GM10248 (cell line): ENCODE results near the gene MICAL2.

ENCODE experiments used
- CTCF ChIA-PET: fragments of 300-600 bp; sonication (Branson Sonifier 250); formaldehyde crosslinking; extraction: SDS; loops from one replicate; lab custom pipeline; 2021; ENCODE audit warnings: antibody characterized with exemption; lab: Yijun Ruan, JAX
- POLR2A ChIA-PET: fragments of 350-650 bp; sonication (Branson Sonifier 250); formaldehyde crosslinking; extraction: SDS; loops from one replicate; lab custom pipeline; 2020; ENCODE audit warnings: antibody characterized with exemption; lab: Yijun Ruan, JAX
- DNase-seq: peaks from one replicate; pipeline ENCODE4 v3.0.0; 2012; ENCODE audit errors: extremely low spot score
- TF ChIP-seq, protein P1 (sequence below): IDR thresholded peaks from 2 replicates; pipeline ENCODE4 v1.5.1; 2012; ENCODE audit warnings: mild to moderate bottlenecking, low read depth; ENCODE audit errors: extremely low read depth, missing control alignments, control extremely low read depth

MICAL2 gene

DNA sequence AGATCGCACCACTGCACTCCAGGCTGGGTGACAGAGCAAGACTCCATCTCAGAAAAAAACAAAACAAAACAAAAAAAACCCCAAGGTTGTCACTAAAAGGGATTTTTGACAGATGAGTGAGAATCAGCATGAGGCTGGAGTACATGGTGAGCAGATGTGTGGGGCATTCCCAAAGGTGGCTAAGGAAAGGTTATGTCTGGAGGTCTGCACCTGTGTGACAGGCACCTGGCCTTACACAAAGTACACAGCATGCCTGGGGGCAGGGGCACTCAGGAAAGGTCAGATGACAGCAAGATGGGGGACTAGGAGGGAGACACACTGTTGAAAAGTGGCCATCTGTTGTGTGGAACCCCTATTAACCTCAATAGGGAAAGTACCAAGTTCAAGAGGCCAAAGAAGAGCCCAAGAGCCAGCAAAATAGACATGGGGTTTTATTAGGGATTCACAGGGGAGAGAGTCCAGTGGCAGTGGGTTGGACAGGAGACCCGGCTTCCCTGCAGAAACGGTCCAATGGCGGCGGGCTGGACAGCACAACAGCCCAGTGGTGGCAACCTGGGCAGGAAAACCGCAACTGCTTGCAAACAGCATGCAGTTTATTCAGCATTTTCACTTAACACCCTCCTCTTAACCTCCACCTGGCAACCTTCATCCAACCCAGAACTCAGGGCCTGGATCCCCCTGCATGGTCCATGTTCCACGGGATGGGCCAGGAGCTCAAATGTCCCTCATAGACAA lies 101.1 kb downstream of the MICAL2 start:
- no peak for DNase-seq
- POLR2A ChIA-PET: no interaction called here
- CTCF ChIA-PET: interaction anchor here (1.1 to 1.7 kb wide), 4 partner anchors 13 to 68 kb away, joined by 3 to 4 read pairs (median 3); no protein-coding TSS in a partner anchor
- TF ChIP-seq, protein P1, sequence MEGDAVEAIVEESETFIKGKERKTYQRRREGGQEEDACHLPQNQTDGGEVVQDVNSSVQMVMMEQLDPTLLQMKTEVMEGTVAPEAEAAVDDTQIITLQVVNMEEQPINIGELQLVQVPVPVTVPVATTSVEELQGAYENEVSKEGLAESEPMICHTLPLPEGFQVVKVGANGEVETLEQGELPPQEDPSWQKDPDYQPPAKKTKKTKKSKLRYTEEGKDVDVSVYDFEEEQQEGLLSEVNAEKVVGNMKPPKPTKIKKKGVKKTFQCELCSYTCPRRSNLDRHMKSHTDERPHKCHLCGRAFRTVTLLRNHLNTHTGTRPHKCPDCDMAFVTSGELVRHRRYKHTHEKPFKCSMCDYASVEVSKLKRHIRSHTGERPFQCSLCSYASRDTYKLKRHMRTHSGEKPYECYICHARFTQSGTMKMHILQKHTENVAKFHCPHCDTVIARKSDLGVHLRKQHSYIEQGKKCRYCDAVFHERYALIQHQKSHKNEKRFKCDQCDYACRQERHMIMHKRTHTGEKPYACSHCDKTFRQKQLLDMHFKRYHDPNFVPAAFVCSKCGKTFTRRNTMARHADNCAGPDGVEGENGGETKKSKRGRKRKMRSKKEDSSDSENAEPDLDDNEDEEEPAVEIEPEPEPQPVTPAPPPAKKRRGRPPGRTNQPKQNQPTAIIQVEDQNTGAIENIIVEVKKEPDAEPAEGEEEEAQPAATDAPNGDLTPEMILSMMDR: no peak

DNA sequence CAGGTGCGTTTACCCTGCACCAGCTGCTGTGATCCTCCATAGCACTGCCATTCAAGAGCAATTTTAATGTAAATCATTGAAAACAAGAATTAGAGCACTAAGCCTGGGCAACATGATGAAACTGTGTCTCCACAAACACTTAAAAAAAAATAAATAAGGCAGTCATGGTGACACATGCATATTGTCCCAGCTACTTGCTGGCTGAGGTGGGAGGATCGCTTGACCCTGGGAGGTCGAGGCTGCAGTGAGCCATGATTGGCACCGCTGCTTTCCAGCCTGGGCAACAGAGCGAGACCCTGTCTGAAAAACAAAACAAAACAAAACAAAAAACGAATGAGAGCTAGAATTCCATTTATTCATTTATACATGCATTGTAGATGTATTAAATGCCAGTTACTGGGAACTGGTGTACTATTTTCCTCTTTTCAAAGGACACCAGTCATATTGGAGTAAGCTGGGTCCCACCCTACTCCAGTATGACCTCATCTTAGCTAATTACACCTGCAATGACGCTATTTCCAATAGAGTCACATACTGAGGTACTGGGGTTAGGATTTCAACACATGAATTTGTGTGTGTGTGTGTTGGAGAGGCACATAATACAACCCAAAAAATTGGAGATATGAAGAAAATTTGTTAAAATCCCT lies 101.9 kb downstream of the MICAL2 start:
- DNase-seq: no peak
- CTCF ChIA-PET: interaction anchor here (1.1 to 1.7 kb wide), 4 partner anchors 12 to 69 kb away, joined by 3 to 4 read pairs (median 3); no protein-coding TSS in a partner anchor
- POLR2A ChIA-PET: no interaction called here
- TF ChIP-seq, protein P1: no peak

DNA sequence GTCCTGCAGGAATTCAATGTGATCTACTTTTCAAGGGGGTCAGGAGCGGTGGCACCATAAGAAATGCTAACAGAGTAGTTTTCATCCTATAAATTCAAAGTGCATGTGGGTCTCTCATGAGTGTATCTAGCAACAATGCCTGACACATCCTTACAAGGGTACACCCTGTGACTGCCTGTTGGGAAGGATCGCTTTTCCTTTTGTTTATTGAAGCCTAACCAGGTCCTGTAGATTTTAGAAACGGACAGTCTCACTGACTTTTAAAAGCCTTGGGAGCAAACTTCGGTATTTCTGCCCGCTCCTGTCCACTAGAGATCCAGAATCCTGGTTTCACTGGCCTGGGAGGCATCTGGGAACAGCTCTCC lies 102.4 kb downstream of the MICAL2 start:
- CTCF ChIA-PET: interaction anchor here (1.1 to 1.7 kb wide), 4 partner anchors 12 to 70 kb away, joined by 3 to 4 read pairs (median 3); no protein-coding TSS in a partner anchor

DNA sequence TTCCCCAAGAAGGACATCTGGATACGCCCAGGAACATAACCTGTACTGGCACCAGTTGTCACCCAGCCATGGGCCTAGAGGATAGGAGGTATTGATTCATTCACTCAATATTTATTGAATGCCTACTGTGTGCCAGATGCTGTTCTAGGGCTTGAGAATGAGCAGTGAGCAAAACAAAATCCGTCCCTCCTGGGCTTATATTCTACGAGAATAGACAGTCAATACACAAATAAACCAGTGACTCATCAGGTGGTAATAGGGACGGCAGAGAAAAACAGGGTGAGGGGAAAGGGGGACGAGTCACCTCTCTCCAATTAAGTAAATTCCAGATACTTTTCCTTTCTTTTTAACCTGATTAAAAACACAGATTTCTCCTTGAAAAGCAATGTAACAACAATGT lies 103.5 kb downstream of the MICAL2 start:
- ChIA-PET POLR2A (no interaction called here), CTCF (interaction anchor here (2.4 to 6.6 kb wide), 2 partner anchors 10 to 23 kb away, joined by 9 to 43 read pairs; no protein-coding TSS in a partner anchor)
- DNase-seq: no peak
- TF ChIP-seq, protein P1: no peak

More for the DNA sequence above, 102.4 kb downstream of the MICAL2 start:
- POLR2A ChIA-PET: no interaction called here
- no peak for DNase-seq
- TF ChIP-seq, protein P1: no peak

DNA sequence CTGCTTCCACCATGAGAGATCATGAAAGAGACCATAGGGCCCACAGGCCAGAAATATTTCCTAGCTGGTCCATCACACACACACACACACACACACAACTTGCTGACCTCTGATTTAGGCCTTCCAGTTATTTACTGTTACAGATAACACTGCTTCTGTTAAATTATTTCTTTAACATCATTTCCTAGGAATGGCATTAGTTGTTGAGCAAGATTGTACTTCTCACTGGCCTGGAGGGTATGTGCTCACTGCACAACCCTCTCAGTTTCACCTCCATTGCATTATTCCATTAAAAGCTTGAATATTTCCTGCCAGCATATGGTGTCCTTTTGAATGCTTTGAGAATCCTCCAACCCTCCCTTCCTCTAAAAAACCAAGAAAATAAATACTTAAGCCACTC lies 104.4 kb downstream of the MICAL2 start:
- DNase-seq: no peak
- ChIA-PET POLR2A (no interaction called here), CTCF (interaction anchor here (1.2 to 6.6 kb wide), 3 partner anchors 9 to 22 kb away, joined by 3 to 43 read pairs (median 9); no protein-coding TSS in a partner anchor)
- TF ChIP-seq, protein P1: no peak

DNA sequence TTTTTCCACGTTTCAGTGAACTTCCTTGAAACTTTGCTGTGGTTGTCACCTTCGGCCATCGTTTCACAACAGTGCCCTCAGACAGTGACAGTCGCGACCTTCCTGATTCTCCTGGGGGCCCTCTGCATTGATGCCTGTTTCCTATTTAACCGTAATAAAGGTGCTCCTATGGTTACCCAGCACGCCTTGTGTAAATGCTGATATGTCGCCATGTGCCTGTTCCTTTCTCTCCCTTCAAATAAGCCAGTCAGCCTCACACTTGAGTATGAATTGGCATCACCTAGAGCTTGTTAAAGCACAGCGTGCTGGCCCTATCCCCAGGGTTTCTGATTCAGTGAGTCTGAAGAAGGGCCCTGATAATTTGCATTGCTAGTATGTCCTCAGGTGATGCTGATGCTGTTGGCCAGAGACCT lies 104.8 kb downstream of the MICAL2 start:
- CTCF ChIA-PET: interaction anchor here (1.1 to 6.6 kb wide), 4 partner anchors 9 to 21 kb away, joined by 3 to 43 read pairs (median 6); no protein-coding TSS in a partner anchor
- no peak for DNase-seq
- POLR2A ChIA-PET: no interaction called here
- TF ChIP-seq, protein P1: no peak
